Smooth muscle cell (in vitro differentiated cells): ENCODE results near the gene EPHB4. TPM values are rescaled to one million over a fixed set of nuclear protein-coding genes. Genes with fewer than 3 reads are reported as not detected.

ENCODE experiments used
- DNase-seq: peaks from one replicate; lab custom pipeline; 2025; ENCODE audit not compliant: unreplicated experiment; lab: John Stamatoyannopoulos, UW
- H2AFZ ChIP-seq: fragments of 200-600 bp; sonication (generic); 2 replicates; pipeline ENCODE4 v1.6.0; 2016; ENCODE audit warnings: antibody characterized with exemption, low read depth, mild to moderate bottlenecking
- H3F3A ChIP-seq: fragments of 200-600 bp; sonication (generic); 2 replicates; pipeline ENCODE4 v1.6.0; 2017; ENCODE audit warnings: antibody characterized with exemption, low read depth
- H3K27ac ChIP-seq: fragments of 200-600 bp; sonication (generic); 2 replicates; pipeline ENCODE4 v1.5.1; 2016; ENCODE audit warnings: low read depth, mild to moderate bottlenecking
- H3K27me3 ChIP-seq: fragments of 200-600 bp; sonication (generic); 2 replicates; pipeline ENCODE4 v1.6.1; 2016; ENCODE audit warnings: low read depth, mild to moderate bottlenecking
- H3K36me3 ChIP-seq: fragments of 200-600 bp; sonication (generic); 2 replicates; pipeline ENCODE4 v1.5.1; 2016; ENCODE audit warnings: low read depth
- H3K4me1 ChIP-seq: fragments of 200-600 bp; sonication (generic); 2 replicates; pipeline ENCODE4 v1.5.1; 2016; ENCODE audit warnings: low read depth
- H3K4me2 ChIP-seq: fragments of 200-600 bp; sonication (generic); 2 replicates; pipeline ENCODE4 v1.6.0; 2016; ENCODE audit warnings: mild to moderate bottlenecking
- H3K4me3 ChIP-seq: fragments of 200-600 bp; sonication (generic); 2 replicates; pipeline ENCODE4 v1.5.1; 2016; ENCODE audit warnings: mild to moderate bottlenecking
- H3K79me2 ChIP-seq: fragments of 200-600 bp; sonication (generic); 2 replicates; pipeline ENCODE4 v1.6.0; 2016; ENCODE audit warnings: low read depth, mild to moderate bottlenecking
- H3K9ac ChIP-seq: fragments of 200-600 bp; sonication (generic); 2 replicates; pipeline ENCODE4 v1.6.0; 2016; ENCODE audit warnings: low read depth
- H3K9me3 ChIP-seq: fragments of 200-600 bp; sonication (generic); replicated peaks from 2 replicates; pipeline ENCODE4 v1.5.1; 2016; ENCODE audit warnings: low read depth
- H4K20me1 ChIP-seq: fragments of 200-600 bp; sonication (generic); 2 replicates; pipeline ENCODE4 v1.6.0; 2016; ENCODE audit warnings: low read depth
- CTCF ChIP-seq: fragments of 200-600 bp; sonication (generic); IDR thresholded peaks from 2 replicates; pipeline ENCODE4 v1.5.1; 2017; ENCODE audit warnings: borderline replicate concordance, mild to moderate bottlenecking, antibody characterized with exemption; ENCODE audit not compliant: insufficient read depth, poor library complexity, severe bottlenecking
- WGBS: methylation state at CpG from one replicate; pipeline ENCODE4 v1.1.7; 2016; ENCODE audit warnings: low lambda C conversion rate; 5-methylcytosine and 5-hydroxymethylcytosine counted together
- polyA plus RNA-seq: library from polyadenylated mRNA; unstranded; fragments of >200 nt; fragmentation: Nextera tagmentation; extraction: Ambion mirVana; gene quantifications from 2 replicates; pipeline ENCODE4 v1.2.1, GENCODE V29; 2016
- total RNA-seq: library from RNA; depleted of rRNA; stranded (reverse); fragments of >200 nt; gene quantifications from 2 replicates; pipeline ENCODE4 v1.2.3, GENCODE V29; 2014

EPHB4 gene
- total and polyA plus RNA-seq, 2 experiments from 2014 or later: 49.4 to 50.5 TPM

DNA sequence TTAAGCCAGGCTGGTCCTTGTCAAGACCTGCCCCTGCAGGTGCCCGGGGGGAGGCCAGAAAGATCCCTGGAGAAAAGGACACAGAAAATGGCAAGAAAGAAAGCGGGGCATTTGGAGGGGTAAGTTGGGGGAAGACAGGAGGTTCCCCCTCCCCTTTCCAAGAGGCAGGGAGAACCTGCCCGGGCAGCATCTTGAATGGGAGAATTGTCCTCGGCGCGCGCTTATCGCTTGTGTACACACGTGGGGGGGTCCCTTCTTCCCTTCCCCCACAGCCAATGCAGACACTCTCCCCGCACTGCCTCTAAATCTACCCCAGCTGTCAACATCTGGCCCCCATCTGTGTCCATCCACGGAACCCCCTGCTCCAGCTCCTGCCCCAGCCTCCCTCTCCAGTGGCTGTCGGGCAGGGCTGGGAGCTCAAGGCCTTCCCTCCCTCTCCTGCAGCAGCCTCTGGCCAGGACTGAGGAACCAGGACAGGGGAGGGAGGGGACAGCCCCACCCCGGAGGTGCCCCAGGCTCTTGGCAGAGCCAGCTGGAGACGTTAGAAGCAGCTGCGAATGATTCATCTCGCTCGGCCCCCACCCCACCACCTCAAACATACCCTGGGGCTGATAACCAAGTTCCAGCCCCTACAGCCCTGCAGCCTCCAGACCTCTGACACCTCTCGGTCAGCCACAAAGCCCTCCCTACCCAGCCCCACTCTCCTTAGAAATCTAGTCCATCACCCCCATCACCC, 25.3 kb downstream of the EPHB4 start:
- 22% methylated on average over 18 of the region's 18 CpGs for WGBS
- Histone ChIP-seq H3K4me3 (no peak overlapping the region), H3K27me3 (no peaks in the 10 kb centered on the region), H3F3A (peaks cover 17% of the 10 kb centered on the region), H2AFZ (no peak overlapping the region), H3K9me3 (no peaks in the 10 kb centered on the region), H3K4me2 (peak overlapping the region; percentile 76), H3K36me3 (no peaks in the 10 kb centered on the region), H4K20me1 (peaks cover 16% of the 10 kb centered on the region), H3K9ac (no peak overlapping the region), H3K79me2 (no peaks in the 10 kb centered on the region), H3K27ac (peak overlapping the region; percentile 77), H3K4me1 (peaks cover 15% of the 10 kb centered on the region)
- peak; percentile 39 for DNase-seq
- TF ChIP-seq CTCF: no peak

DNA sequence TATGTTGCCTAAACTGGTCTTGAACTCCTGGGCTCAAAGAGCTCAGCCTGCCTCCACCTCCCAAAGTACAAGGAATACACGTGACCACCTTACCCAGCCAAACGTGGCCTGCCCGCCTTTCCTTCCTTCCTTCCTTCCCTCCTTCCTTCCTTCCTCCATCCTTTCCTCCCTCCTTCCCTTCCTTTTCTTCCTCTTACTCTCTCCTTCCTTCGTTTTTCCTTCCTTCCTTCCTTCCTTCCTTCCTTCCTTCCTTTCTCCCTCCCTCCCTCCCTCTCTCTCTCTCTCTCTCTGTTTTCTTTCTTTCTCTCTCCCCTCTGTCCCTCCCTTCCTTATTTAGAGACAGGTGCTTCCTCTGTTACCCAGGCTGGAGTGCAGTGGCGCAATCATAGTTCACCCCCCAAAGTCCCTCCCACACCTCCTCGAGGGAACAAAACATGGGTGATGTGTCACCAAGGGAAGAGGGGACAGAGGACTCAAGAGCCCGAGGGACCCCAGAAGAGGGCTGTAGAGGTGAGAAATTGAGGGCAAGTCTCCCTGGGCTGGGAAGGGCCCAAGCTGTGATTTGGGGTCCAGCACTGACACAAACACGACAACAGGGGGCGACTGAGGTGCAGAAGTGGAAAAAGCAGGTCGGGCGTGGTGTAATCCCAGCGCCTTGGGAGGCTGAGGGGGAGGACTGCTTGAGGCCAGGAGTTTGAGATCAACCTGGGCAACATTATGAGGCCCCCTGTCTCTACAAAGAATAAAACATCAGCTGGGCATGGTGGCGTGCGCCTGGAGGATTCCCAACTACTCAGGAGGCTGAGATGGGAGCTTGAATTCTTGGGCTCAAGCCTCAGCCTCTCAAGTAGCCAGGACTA, 28.1 kb downstream of the EPHB4 start:
- Histone ChIP-seq H3K9me3 (no peaks in the 10 kb centered on the region), H3K79me2 (no peaks in the 10 kb centered on the region), H4K20me1 (peaks cover 14% of the 10 kb centered on the region), H3K9ac (no peak overlapping the region), H3K4me2 (no peak overlapping the region), H3F3A (peaks cover 9% of the 10 kb centered on the region), H3K27me3 (no peaks in the 10 kb centered on the region), H3K27ac (no peak overlapping the region), H2AFZ (no peak overlapping the region), H3K36me3 (no peaks in the 10 kb centered on the region), H3K4me3 (no peak overlapping the region), H3K4me1 (peaks cover 15% of the 10 kb centered on the region)
- DNase-seq: peak; percentile 3
- WGBS: 34% methylated on average over 14 of the region's 14 CpGs
- TF ChIP-seq CTCF: peak; percentile 56

- TF ChIP-seq CTCF: no peak
- Histone ChIP-seq H3K9ac (no peak overlapping the region), H3K27me3 (no peaks in the 10 kb centered on the region), H3K79me2 (no peaks in the 10 kb centered on the region), H3K27ac (no peak overlapping the region), H3K4me2 (no peak overlapping the region), H2AFZ (no peak overlapping the region), H3K9me3 (no peaks in the 10 kb centered on the region), H3F3A (no peaks in the 10 kb centered on the region), H3K4me1 (no peaks in the 10 kb centered on the region), H3K36me3 (no peaks in the 10 kb centered on the region), H3K4me3 (no peak overlapping the region), H4K20me1 (no peaks in the 10 kb centered on the region)
- 50% methylated on average over 3 of the region's 3 CpGs for WGBS
- no peak for DNase-seq
Observed at GRCh38 chr7:100794741-100795140, 32.6 kb downstream of the EPHB4 start.
